GM23338 (cell line): ENCODE data around the gene PGBD2.

Source experiments
- CTCF ChIP-seq, 2 experiments: fragments of 200-600 bp in 1 of 2; sonication (generic) in 1 of 2; conservative IDR thresholded peaks; 2 replicates each; pipeline versions ENCODE4 v1.5.1 to v1.6.1; 2016 to 2017; ENCODE audit warnings: antibody characterized with exemption in 2 of 2, low read depth in 2 of 2, mild to moderate bottlenecking in 2 of 2, moderate library complexity in 1 of 2
- ETS1 ChIP-seq: IDR thresholded peaks from 2 replicates; pipeline ENCODE4 v1.6.1; 2016; ENCODE audit warnings: antibody characterized with exemption
- REST ChIP-seq: IDR thresholded peaks from one replicate; pipeline ENCODE4 v1.6.1; 2018; ENCODE audit warnings: antibody characterized with exemption; ENCODE audit not compliant: unreplicated experiment
- ZNF462 ChIP-seq: fragments of 250-450 bp; sonication (Bioruptor Pico); IDR thresholded peaks from 2 replicates; pipeline ENCODE4 v1.5.0; 2020; ENCODE audit warnings: mild to moderate bottlenecking, moderate library complexity

- TF ChIP-seq CTCF (conservative IDR thresholded peaks at IDR 0.05; ENCODE audit: low read depth in 2 of 2), result no peak
- no peak for TF ChIP-seq ZNF462 (CRISPR knock-in tag)
- no peak for TF ChIP-seq ETS1
- TF ChIP-seq REST, result no peak
These were observed 8.4 kb upstream of the PGBD2 start for GRCh38 chr1:248897412-248898337.
